Limb (tissue), 2 donors: ENCODE data around the gene C16orf92.
A peak's percentile ranks its signal among the peaks of the same experiment; 100 is the strongest.
"Not testable (repeated sequence)": the region's sequence is repeated elsewhere in the genome, so short reads cannot be mapped to it uniquely, and the experiment has no call there.

Experiments
- DNase-seq, 2 donors: peaks; one replicate each; pipeline ENCODE4 v3.0.0-alpha.2; 2016; ENCODE audit errors: extremely low spot score in 2 of 2

C16orf92 gene

GRCh38 chr16:30025574-30025973, 2.6 kb downstream of the C16orf92 start:
- DNase-seq: no peak

GRCh38 chr16:30026449-30026848, 3.5 kb downstream of the C16orf92 start:
- DNase-seq: no peak

- no peak for DNase-seq
Measured at GRCh38 chr16:30027588-30028437, 4.8 kb downstream of the C16orf92 start.

- DNase-seq: peak; percentile 29 to 73
Measured at GRCh38 chr16:30028438-30029076, 5.6 kb downstream of the C16orf92 start.

- DNase-seq: no peak
Measured at GRCh38 chr16:30030011-30030685, 7.2 kb downstream of the C16orf92 start.

GRCh38 chr16:30030841-30031413, 7.9 kb downstream of the C16orf92 start, which contains the start of gene TLCD3B:
TSS of gene TLCD3B (minus strand) at chr16:30031271. CDS start at chr16:30030527, 744 bp downstream.
- DNase-seq: peak in 1 of 2 donors; percentile 67

- no peak for DNase-seq
Measured at GRCh38 chr16:30031477-30031918, 8.5 kb downstream of the C16orf92 start.

- DNase-seq: peak; percentile 42 to 77
Measured at GRCh38 chr16:30032083-30032819, 9.3 kb downstream of the C16orf92 start.

- DNase-seq: no peak
Measured at GRCh38 chr16:30033270-30033669, 10.3 kb downstream of the C16orf92 start.

- no peak for DNase-seq
Measured at GRCh38 chr16:30040221-30040620, 17.2 kb downstream of the C16orf92 start.

- DNase-seq: not testable (repeated sequence)
Measured at GRCh38 chr16:30040690-30041089, 17.7 kb downstream of the C16orf92 start.

- DNase-seq: peak in 1 of 2 donors; percentile 24
Measured at GRCh38 chr16:30041841-30042240, 18.8 kb downstream of the C16orf92 start.

GRCh38 chr16:30046178-30046577, 23.2 kb downstream of the C16orf92 start:
- no peak for DNase-seq

GRCh38 chr16:30046588-30046987, 23.6 kb downstream of the C16orf92 start:
- no peak for DNase-seq

GRCh38 chr16:30049871-30050270, 26.9 kb downstream of the C16orf92 start:
- no peak for DNase-seq

- no peak for DNase-seq
Measured at GRCh38 chr16:30051518-30051917, 28.5 kb downstream of the C16orf92 start.

GRCh38 chr16:30052671-30053372, 29.8 kb downstream of the C16orf92 start:
- DNase-seq: peak; percentile 93 to 96

GRCh38 chr16:30053376-30054015, 30.5 kb downstream of the C16orf92 start:
- DNase-seq: no peak

GRCh38 chr16:30054451-30054850, 31.5 kb downstream of the C16orf92 start:
- DNase-seq: no peak
